IMR-90 (cell line): Measurements from ENCODE around the gene PRKCE. TPM values are rescaled to one million over a fixed set of nuclear protein-coding genes. Genes with fewer than 3 reads are reported as not detected.
A peak's percentile ranks its signal among the peaks of the same experiment; 100 is the strongest.

ENCODE experiments used
- ATAC-seq: fragments of 200-7000 bp; cut with Tn5 transposase; 2 replicates; pipeline ENCODE4 v1.9.1; 2020; ENCODE audit warnings: low read depth, mild to moderate bottlenecking, moderate library complexity
- BruUV-seq: library from RNA; stranded (reverse); fragments of 400-500 nt; replicated peaks from 2 replicates; lab custom pipeline; 2021; lab: Mats Ljungman, UMichigan
- CTCF ChIA-PET: fragments of 300-600 bp; formaldehyde crosslinking; extraction: SDS; loops from one replicate; lab custom pipeline; 2021; ENCODE audit warnings: antibody characterized with exemption; lab: Yijun Ruan, JAX
- POLR2A ChIA-PET: fragments of 300-600 bp; sonication (Branson Sonifier 250); formaldehyde crosslinking; loops from one replicate; lab custom pipeline; 2022; ENCODE audit warnings: antibody characterized with exemption; ENCODE audit not compliant: unreplicated experiment; lab: Charles Lee
- DNase-seq: peaks from one replicate; pipeline ENCODE4 v3.0.0; 2013
- H2AFZ ChIP-seq: replicated peaks from 2 replicates; pipeline ENCODE3; 2013; ENCODE audit warnings: low read length, mild to moderate bottlenecking; ENCODE audit not compliant: poor library complexity
- H2AK5ac ChIP-seq: 2 replicates; pipeline ENCODE4 v1.6.1; 2013; ENCODE audit warnings: low read depth, low read length, inconsistent platforms
- H2AK9ac ChIP-seq: replicated peaks from 2 replicates; pipeline ENCODE3; 2013; ENCODE audit warnings: mild to moderate bottlenecking, low read depth, low read length, moderate library complexity; ENCODE audit not compliant: poor library complexity
- H2BK120ac ChIP-seq: 2 replicates; pipeline ENCODE4 v1.6.1; 2013; ENCODE audit warnings: low read depth, low read length, inconsistent platforms
- H2BK15ac ChIP-seq: 3 replicates; pipeline ENCODE4 v1.6.1; 2013; ENCODE audit warnings: low read depth, low read length, inconsistent platforms
- H2BK20ac ChIP-seq: 2 replicates; pipeline ENCODE4 v1.6.1; 2013; ENCODE audit warnings: low read depth, mild to moderate bottlenecking, inconsistent platforms, low read length, moderate library complexity
- H2BK5ac ChIP-seq: 2 replicates; pipeline ENCODE4 v1.6.1; 2013; ENCODE audit warnings: mild to moderate bottlenecking, low read depth, low read length, inconsistent platforms; ENCODE audit not compliant: poor library complexity, severe bottlenecking
- H3K14ac ChIP-seq: replicated peaks from 2 replicates; pipeline ENCODE4 v1.6.1; 2013; ENCODE audit warnings: low read depth, low read length, inconsistent platforms
- H3K18ac ChIP-seq: 2 replicates; pipeline ENCODE4 v1.6.1; 2013; ENCODE audit warnings: low read depth, low read length, control low read depth
- H3K23ac ChIP-seq: 2 replicates; pipeline ENCODE4 v1.6.1; 2013; ENCODE audit warnings: low read depth, low read length, inconsistent platforms
- H3K27ac ChIP-seq: 2 replicates; pipeline ENCODE4 v1.5.1; 2013; ENCODE audit warnings: mild to moderate bottlenecking, control low read depth, low read length; ENCODE audit not compliant: insufficient read depth
- H3K27me3 ChIP-seq: 2 replicates; pipeline ENCODE4 v1.6.1; 2013; ENCODE audit warnings: low read length; ENCODE audit not compliant: control insufficient read depth, insufficient read depth
- H3K36me3 ChIP-seq: 2 replicates; pipeline ENCODE4 v1.6.1; 2013; ENCODE audit warnings: low read length, mixed read lengths; ENCODE audit not compliant: control insufficient read depth, insufficient read depth
- H3K4ac ChIP-seq: 2 replicates; pipeline ENCODE4 v1.6.1; 2013; ENCODE audit warnings: low read depth, low read length, inconsistent platforms
- H3K4me1 ChIP-seq: 2 replicates; pipeline ENCODE4 v1.6.1; 2013; ENCODE audit warnings: low read length, mixed read lengths; ENCODE audit not compliant: control insufficient read depth, insufficient read depth
- H3K4me2 ChIP-seq: 2 replicates; pipeline ENCODE4 v1.6.1; 2013; ENCODE audit warnings: low read depth, mild to moderate bottlenecking, control low read depth, low read length, moderate library complexity
- H3K4me3 ChIP-seq: 2 replicates; pipeline ENCODE4 v1.5.1; 2013; ENCODE audit warnings: low read depth, mild to moderate bottlenecking, control low read depth, low read length, moderate library complexity; ENCODE audit not compliant: insufficient read depth
- H3K56ac ChIP-seq: 2 replicates; pipeline ENCODE4 v1.6.1; 2013; ENCODE audit warnings: low read length, inconsistent platforms; ENCODE audit not compliant: insufficient read depth; ENCODE audit errors: extremely low read depth
- H3K79me1 ChIP-seq, 2 experiments: 2 replicates each; pipeline ENCODE4 v1.6.1; 2013; ENCODE audit warnings: low read length in 2 of 2, inconsistent platforms in 1 of 2, low read depth in 1 of 2
- H3K9ac ChIP-seq: 2 replicates; pipeline ENCODE4 v1.6.1; 2013; ENCODE audit warnings: low read depth, low read length, control low read depth
- H3K9me1 ChIP-seq: 2 replicates; pipeline ENCODE4 v1.6.1; 2013; ENCODE audit warnings: low read length, inconsistent platforms; ENCODE audit not compliant: insufficient read depth
- H3K9me3 ChIP-seq: 2 replicates; pipeline ENCODE4 v1.6.1; 2013; ENCODE audit warnings: low read length; ENCODE audit not compliant: control insufficient read depth, insufficient read depth
- H4K20me1 ChIP-seq: 2 replicates; pipeline ENCODE4 v1.6.1; 2013; ENCODE audit warnings: low read length, inconsistent platforms; ENCODE audit not compliant: insufficient read depth
- H4K5ac ChIP-seq: 2 replicates; pipeline ENCODE4 v1.6.1; 2013; ENCODE audit warnings: mild to moderate bottlenecking, low read depth, low read length, control low read depth
- H4K8ac ChIP-seq, 2 experiments: 2 replicates each; pipeline ENCODE4 v1.6.1; 2013; ENCODE audit warnings: low read depth in 2 of 2, low read length in 2 of 2, control low read depth in 1 of 2, inconsistent platforms in 1 of 2
- H4K91ac ChIP-seq: 2 replicates; pipeline ENCODE4 v1.6.1; 2013; ENCODE audit warnings: low read depth, low read length, inconsistent platforms; ENCODE audit not compliant: insufficient read depth
- CEBPB ChIP-seq: IDR thresholded peaks from 2 replicates; pipeline ENCODE4 v1.6.1; 2012; ENCODE audit warnings: low read depth, low read length, improper control_type of control experiment
- RAD21 ChIP-seq: IDR thresholded peaks from 2 replicates; pipeline ENCODE4 v1.6.1; 2012; ENCODE audit warnings: low read length, improper control_type of control experiment
- RCOR1 ChIP-seq: IDR thresholded peaks from 2 replicates; pipeline ENCODE4 v1.6.1; 2012; ENCODE audit warnings: mild to moderate bottlenecking, low read length, improper control_type of control experiment; ENCODE audit not compliant: insufficient replicate concordance
- WGBS, 2 experiments: methylation state at CpG; one replicate each; pipeline versions ENCODE4 v1.1.5 to v1.1.7; 2013; ENCODE audit warnings: missing lambda C conversion rate in 2 of 2; ENCODE audit not compliant: insufficient read length in 1 of 2; ENCODE audit errors: extremely low coverage in 2 of 2; 5-methylcytosine and 5-hydroxymethylcytosine counted together
- dilution Hi-C: fragments of 300-500 bp; cut with HindIII; formaldehyde crosslinking; loops from one replicate; pipeline ENCODE4 v1.14.3; 2018; ENCODE audit warnings: low sequenced_read_pairs; ENCODE audit not compliant: unreplicated experiment
- in situ Hi-C: fragments of 300-500 bp; cut with MboI; formaldehyde crosslinking; loops from 3 replicates; pipeline ENCODE4 v1.14.3; 2019; ENCODE audit warnings: low sequenced_read_pairs, inconsistent platforms, mixed read lengths
- intact Hi-C: fragments of 100-400 bp; cut with micrococcal nuclease; formaldehyde crosslinking; loops from 2 replicates; pipeline ENCODE4 v1.10.0; 2022
- polyA plus RNA-seq, 3 experiments: library from polyadenylated mRNA; depleted of rRNA; stranded (reverse); fragments of >200 nt; gene quantifications; 2 replicates each; pipeline ENCODE4 v1.2.3, GENCODE V29; 2012; ENCODE audit warnings: low replicate concordance in 1 of 3
- total RNA-seq: library from RNA; depleted of rRNA; stranded (reverse); fragments of >200 nt; gene quantifications from 2 replicates; pipeline ENCODE4 v1.2.3, GENCODE V29; 2012

Gene PRKCE
- total and polyA plus RNA-seq, 2 of the 4 experiments (the other 2 are of a cell fraction) = 8.1 to 32.4 TPM

GRCh38 chr2:45930396-45930792 lies 278.9 kb downstream of the PRKCE start:
- Histone ChIP-seq H4K8ac (no peak overlapping the region), H3K9ac (no peak overlapping the region), H2BK5ac (no peak overlapping the region), H2AFZ (no peak overlapping the region), H2AK9ac (no peak overlapping the region), H3K4ac (no peak overlapping the region), H3K27me3 (no peaks in the 10 kb centered on the region), H4K5ac (no peak overlapping the region), H4K20me1 (no peaks in the 10 kb centered on the region), H3K9me1 (0 out of 2 replicates have a peak, but pooled peaks cover 6% of the 10 kb centered on the region), H4K91ac (no peak overlapping the region), H3K79me1 (peaks cover 0 to 9% of the 10 kb centered on the region in 2 experiments; a peak in 1 of 4 replicates), H3K14ac (no peak overlapping the region), H2AK5ac (no peak overlapping the region), H3K27ac (no peak overlapping the region), H3K9me3 (no peaks in the 10 kb centered on the region), H2BK15ac (no peak overlapping the region), H3K56ac (no peak overlapping the region), H3K4me3 (no peak overlapping the region), H3K36me3 (no peaks in the 10 kb centered on the region), H3K18ac (no peak overlapping the region), H3K4me2 (no peak overlapping the region), H2BK20ac (no peak overlapping the region), H2BK120ac (no peak overlapping the region), H3K4me1 (no peaks in the 10 kb centered on the region), H3K23ac (no peak overlapping the region)
- 33% methylated on average over 1 of the region's 1 CpG; no CpG with 5 or more reads in 1 of the 2 experiments for WGBS, 2 experiments
- dilution Hi-C loops (loop anchor here (25.0 kb wide), 1 partner anchor 293 kb away; no protein-coding TSS in a partner anchor), in situ Hi-C loops (loop anchor here (10.0 kb wide), 1 partner anchor 156 kb away; no protein-coding TSS in a partner anchor), intact Hi-C loops (loop anchor here (10.0 kb wide), 1 partner anchor 946 kb away; no protein-coding TSS in a partner anchor)
- CTCF ChIA-PET = no interaction called here
- ATAC-seq = peak; percentile 62
- no TSS peak for BruUV-seq
- POLR2A ChIA-PET = no interaction called here
- peak; percentile 74 for DNase-seq
- 0 out of 2 replicates have a peak, but pooled peaks have one; percentile 9 for TF ChIP-seq RAD21
- no peak for TF ChIP-seq RCOR1
- peak; percentile 24; the same call in 1 of the 2 replicates for TF ChIP-seq CEBPB
